Tibial nerve (tissue), 4 donors: Measurements from ENCODE around the gene URI1.

Experiments
- EP300 ChIP-seq, 2 donors: sonication (generic); formaldehyde crosslinking; IDR thresholded peaks; one replicate each; pipeline ENCODE4 v1.6.1; 2017; ENCODE audit warnings: antibody characterized with exemption in 2 of 2, mild to moderate bottlenecking in 1 of 2
- POLR2A ChIP-seq, 2 donors: fragments of 450-650 bp; IDR thresholded peaks; one replicate each; pipeline ENCODE4 v1.6.1; 2017; ENCODE audit warnings: antibody characterized with exemption in 2 of 2, mild to moderate bottlenecking in 2 of 2, moderate library complexity in 2 of 2
- TF ChIP-seq, protein P1 (sequence below), 5 experiments: fragments of 200-600 bp in 3 of 5; fragments of 450-650 bp in 2 of 5; sonication (generic) in 3 of 5; IDR thresholded peaks; one replicate each; pipeline ENCODE4 v1.5.1; 2016 to 2019; ENCODE audit warnings: antibody characterized with exemption in 5 of 5, mild to moderate bottlenecking in 3 of 5, moderate library complexity in 2 of 5

DNA sequence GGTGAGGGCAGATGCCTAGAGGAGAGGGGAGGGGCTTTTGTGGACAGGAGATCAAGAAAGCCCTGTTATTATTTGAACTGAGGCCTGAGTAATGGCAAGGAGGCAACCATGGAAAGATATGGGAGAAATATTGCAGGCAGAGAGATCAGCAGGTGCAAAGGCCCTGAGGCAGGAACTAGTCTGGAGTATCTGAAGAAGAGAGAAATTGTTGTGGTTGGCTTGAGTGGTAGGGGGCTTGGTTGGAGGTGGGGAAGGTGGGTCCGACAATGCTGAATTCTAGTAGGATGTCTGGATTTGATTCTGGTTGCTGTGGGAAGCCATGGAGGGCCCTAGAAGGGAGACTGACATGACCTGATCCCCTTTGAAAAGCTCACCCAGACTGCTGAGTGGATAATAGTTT is 2.4 kb upstream of the URI1 start:
- TF ChIP-seq, protein P1, sequence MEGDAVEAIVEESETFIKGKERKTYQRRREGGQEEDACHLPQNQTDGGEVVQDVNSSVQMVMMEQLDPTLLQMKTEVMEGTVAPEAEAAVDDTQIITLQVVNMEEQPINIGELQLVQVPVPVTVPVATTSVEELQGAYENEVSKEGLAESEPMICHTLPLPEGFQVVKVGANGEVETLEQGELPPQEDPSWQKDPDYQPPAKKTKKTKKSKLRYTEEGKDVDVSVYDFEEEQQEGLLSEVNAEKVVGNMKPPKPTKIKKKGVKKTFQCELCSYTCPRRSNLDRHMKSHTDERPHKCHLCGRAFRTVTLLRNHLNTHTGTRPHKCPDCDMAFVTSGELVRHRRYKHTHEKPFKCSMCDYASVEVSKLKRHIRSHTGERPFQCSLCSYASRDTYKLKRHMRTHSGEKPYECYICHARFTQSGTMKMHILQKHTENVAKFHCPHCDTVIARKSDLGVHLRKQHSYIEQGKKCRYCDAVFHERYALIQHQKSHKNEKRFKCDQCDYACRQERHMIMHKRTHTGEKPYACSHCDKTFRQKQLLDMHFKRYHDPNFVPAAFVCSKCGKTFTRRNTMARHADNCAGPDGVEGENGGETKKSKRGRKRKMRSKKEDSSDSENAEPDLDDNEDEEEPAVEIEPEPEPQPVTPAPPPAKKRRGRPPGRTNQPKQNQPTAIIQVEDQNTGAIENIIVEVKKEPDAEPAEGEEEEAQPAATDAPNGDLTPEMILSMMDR (IDR thresholded peaks at IDR 0.05) = no peak
- TF ChIP-seq EP300 (IDR thresholded peaks at IDR 0.05) (no peak), POLR2A (IDR thresholded peaks at IDR 0.05) (no peak)
